ENCODE data around the gene TSPAN9.

- no peak for TF ChIP-seq MEF2A (IDR thresholded peaks at IDR 0.05; ENCODE audit: insufficient read depth, low read depth, low read length)
- no peak for TF ChIP-seq ZZZ3 (IDR thresholded peaks at IDR 0.05; ENCODE audit: control insufficient read depth, insufficient read length, low read depth)
- TF ChIP-seq, protein P1, sequence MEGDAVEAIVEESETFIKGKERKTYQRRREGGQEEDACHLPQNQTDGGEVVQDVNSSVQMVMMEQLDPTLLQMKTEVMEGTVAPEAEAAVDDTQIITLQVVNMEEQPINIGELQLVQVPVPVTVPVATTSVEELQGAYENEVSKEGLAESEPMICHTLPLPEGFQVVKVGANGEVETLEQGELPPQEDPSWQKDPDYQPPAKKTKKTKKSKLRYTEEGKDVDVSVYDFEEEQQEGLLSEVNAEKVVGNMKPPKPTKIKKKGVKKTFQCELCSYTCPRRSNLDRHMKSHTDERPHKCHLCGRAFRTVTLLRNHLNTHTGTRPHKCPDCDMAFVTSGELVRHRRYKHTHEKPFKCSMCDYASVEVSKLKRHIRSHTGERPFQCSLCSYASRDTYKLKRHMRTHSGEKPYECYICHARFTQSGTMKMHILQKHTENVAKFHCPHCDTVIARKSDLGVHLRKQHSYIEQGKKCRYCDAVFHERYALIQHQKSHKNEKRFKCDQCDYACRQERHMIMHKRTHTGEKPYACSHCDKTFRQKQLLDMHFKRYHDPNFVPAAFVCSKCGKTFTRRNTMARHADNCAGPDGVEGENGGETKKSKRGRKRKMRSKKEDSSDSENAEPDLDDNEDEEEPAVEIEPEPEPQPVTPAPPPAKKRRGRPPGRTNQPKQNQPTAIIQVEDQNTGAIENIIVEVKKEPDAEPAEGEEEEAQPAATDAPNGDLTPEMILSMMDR (IDR thresholded peaks at IDR 0.05 in 2 of 3, conservative IDR thresholded peaks at IDR 0.05 in 1 of 3; ENCODE audit: control insufficient read depth in 2 of 3, extremely low read depth in 1 of 3, insufficient read depth in 1 of 3, low read depth in 3 of 3, low read length in 3 of 3), result no peak
- TF ChIP-seq FOXK2 (IDR thresholded peaks at IDR 0.05), result no peak
- TF ChIP-seq, protein P2, sequence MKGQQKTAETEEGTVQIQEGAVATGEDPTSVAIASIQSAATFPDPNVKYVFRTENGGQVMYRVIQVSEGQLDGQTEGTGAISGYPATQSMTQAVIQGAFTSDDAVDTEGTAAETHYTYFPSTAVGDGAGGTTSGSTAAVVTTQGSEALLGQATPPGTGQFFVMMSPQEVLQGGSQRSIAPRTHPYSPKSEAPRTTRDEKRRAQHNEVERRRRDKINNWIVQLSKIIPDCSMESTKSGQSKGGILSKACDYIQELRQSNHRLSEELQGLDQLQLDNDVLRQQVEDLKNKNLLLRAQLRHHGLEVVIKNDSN (IDR thresholded peaks at IDR 0.05; ENCODE audit: borderline replicate concordance, extremely low read length, insufficient read depth, low read depth, low read length), result no peak
Measured at GRCh38 chr12:3333991-3334391, 256.8 kb downstream of the TSPAN9 start.
